IPS-18c (cell line): ENCODE results near the gene EPM2AIP1.
"Not testable (repeated sequence)": the region's sequence is repeated elsewhere in the genome, so short reads cannot be mapped to it uniquely, and the experiment has no call there.

ENCODE experiments used
- H3K4me3 ChIP-seq: 2 replicates; pipeline ENCODE4 v1.7.0; 2013; ENCODE audit warnings: low read depth, mild to moderate bottlenecking, low read length, moderate library complexity; ENCODE audit not compliant: insufficient read depth
- H3K9me3 ChIP-seq: one replicate; pipeline ENCODE4 v1.6.1; 2013; ENCODE audit warnings: mild to moderate bottlenecking, low read length, moderate library complexity; ENCODE audit not compliant: control insufficient read depth, insufficient read depth

The EPM2AIP1 gene

DNA sequence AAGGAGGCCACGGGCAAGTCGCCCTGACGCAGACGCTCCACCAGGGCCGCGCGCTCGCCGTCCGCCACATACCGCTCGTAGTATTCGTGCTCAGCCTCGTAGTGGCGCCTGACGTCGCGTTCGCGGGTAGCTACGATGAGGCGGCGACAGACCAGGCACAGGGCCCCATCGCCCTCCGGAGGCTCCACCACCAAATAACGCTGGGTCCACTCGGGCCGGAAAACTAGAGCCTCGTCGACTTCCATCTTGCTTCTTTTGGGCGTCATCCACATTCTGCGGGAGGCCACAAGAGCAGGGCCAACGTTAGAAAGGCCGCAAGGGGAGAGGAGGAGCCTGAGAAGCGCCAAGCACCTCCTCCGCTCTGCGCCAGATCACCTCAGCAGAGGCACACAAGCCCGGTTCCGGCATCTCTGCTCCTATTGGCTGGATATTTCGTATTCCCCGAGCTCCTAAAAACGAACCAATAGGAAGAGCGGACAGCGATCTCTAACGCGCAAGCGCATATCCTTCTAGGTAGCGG is at the start of gene EPM2AIP1:
TSS of gene EPM2AIP1 (minus strand) at position 326 of the 520 bp plus-strand sequence. CDS start at position 272, 54 bp downstream.
- H3K9me3 ChIP-seq, result no peaks in the 10 kb centered on the region

DNA sequence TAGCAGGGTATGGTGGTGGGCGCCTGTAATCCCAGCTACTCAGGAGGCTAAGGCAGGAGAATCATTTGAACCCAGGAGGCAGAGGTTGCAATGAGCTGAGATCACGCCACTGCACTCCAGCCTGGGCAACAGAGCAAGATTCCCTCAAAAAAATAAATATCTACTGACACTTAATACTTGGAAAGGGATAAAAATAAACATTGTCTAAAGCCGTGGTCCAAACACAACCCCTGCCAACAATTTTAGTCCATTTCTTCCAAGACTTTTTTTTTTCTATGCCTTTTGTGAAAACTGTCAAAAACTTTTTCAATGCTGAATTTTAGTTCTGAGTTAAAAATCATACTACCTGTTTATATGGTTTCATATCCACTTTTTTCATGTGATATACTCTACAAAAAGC is 49.8 kb upstream of the EPM2AIP1 start:
- not testable (repeated sequence) for H3K9me3 ChIP-seq, H3K4me3 ChIP-seq

More for the DNA sequence above, at the start of gene EPM2AIP1:
- peak within 1 kb of the TSS; percentile 90 for H3K4me3 ChIP-seq

DNA sequence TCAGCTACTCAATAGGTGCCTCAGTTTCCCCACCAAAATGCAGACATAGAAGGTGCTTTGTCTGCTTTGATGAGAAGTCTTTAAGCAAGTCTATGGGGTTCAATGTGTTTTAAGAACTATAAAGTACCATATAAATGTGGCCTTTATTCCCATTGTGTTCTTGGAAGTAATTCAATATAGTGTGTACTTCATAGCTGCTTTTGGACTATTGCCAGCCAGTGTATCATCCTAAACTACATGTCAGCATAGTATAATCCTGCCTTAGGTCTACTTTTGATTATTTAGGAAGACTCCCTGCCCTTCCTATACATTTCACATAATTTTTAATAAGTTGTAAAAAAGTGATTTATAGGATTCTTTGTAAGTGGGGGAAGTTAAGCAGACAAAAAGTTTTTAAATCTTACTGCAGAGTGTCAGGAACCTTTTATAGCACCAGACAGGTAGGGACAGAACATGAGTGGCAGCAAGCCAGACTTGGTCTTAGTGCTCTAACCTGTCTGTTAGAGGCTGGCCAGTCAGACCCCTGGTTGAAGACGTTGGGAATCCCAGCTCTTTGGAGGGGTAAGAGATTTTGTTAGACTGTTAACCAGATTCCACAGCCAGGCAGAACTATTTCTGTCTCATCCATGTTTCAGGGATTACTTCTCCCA is 48.7 kb upstream of the EPM2AIP1 start:
- H3K9me3 ChIP-seq, result no peaks in the 10 kb centered on the region
- no peak overlapping the region for H3K4me3 ChIP-seq

DNA sequence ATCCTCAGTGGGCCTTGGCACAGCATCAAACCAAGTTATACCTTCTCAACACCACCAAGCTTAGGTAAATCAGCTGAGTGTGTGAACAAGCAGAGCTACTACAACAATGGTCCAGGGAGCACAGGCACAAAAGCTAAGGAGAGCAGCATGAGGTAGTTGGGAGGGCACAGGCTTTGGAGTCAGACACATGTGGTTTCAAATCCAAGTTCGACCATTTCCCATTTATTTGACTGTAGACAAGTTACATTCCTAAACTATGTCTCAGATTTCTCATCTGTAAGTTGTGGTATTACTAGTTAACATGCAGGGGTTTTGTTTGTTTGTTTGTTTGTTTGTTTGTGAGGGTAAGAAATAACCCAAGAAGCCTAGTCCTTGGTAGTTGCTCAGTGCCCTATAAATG is 47.3 kb upstream of the EPM2AIP1 start:
- no peak overlapping the region for H3K4me3 ChIP-seq
- no peaks in the 10 kb centered on the region for H3K9me3 ChIP-seq

DNA sequence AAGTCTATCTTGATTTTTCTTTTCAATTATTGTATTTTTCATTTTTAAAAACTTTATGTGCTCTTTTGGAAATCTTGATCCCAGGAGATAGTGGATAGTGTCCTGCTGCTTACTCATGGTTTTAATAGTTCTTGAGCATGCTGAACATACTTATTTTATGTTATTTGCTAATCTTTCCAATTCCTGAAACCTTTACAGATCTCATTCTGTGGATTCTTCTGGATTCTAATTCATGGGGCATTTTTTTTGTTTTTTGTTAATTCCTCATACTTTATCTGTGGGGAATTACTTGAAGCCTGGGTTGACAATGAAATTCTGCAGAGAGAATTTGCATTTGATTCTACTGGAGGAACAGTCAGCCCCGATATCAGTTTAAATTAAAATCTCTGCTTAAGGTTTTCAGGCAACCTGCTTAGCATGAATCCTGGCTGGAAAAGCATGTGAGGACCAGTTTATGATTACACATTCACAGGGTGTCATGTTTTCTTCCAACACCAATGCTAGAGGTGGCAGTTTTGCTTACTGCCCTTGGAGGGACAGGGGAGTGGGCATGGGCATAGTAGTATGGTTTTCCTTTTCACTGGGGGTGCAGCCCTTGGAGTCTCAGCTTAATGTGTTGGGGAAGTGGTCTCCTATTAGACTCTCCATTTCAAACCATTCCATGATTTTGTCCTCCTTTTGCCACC is 46.4 kb upstream of the EPM2AIP1 start:
- Histone ChIP-seq H3K9me3 (no peaks in the 10 kb centered on the region), H3K4me3 (no peak overlapping the region)

DNA sequence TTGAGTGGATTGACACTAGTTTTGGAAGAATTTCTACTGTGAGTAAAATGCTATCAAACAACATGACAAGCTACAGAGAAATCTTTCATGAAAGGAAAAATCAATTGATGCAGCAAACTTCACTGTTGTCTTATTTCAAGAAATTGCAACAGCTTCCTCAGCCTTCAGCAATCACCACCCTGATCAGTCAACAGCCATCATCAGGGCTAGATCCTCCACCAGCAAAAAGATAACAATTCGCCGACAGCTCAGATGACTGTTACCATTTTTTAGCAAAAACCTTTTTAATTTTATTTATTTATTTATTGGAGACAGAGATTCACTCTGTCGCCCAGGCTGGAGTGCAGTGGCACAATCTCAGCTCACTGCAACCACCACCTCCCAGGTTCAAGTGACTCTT is 44.4 kb upstream of the EPM2AIP1 start:
- Histone ChIP-seq H3K4me3 (no peak overlapping the region), H3K9me3 (no peaks in the 10 kb centered on the region)

DNA sequence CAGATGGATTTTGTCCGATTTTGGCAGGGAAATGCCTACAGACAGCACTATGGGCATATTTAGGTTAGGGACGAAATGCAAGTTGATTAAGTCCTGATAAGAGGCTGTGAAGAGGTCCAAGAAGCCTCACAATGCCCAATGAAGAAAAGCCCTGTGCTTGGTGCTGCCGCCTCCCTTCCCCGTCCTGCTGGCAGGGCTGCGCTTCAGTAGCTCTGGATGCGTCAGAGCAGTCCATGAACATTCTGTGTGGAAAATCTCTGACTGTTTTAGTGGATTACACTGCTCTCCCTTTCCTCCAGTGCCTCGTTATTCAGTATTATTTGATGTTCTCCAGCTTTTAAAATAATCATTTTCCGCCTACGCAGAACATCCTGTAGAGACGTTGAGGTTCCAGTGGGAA is 40.0 kb upstream of the EPM2AIP1 start:
- no peaks in the 10 kb centered on the region for H3K9me3 ChIP-seq
- H3K4me3 ChIP-seq, result no peak overlapping the region

DNA sequence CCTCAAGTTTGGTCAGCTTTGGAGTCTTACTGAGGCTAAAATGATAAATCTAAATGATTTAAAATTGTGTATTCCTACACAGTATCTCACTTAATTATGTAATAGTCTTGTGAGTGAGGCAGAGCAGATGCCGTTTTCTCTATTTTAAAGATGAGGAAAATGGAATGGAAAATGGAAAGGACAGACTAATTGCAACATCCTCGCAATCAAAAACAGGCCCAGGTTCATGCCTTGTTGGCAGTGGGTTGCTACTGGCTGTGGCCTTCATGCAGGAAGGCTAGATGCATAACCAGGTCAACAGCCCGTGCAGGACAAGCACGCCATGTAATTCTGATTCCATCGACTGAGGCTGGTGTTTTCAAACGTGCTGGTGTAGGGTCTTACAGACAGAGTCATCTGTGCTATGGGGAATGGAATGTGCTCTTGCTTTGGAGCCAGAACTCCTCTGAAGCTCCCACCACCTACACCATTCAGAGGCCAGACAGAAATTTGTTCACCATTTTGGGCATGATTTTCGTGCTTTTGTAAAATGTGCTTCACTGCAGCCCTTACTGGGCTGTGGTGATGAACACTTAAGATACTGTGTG is 38.3 kb upstream of the EPM2AIP1 start:
- no peak overlapping the region for H3K4me3 ChIP-seq
- H3K9me3 ChIP-seq, result no peaks in the 10 kb centered on the region

DNA sequence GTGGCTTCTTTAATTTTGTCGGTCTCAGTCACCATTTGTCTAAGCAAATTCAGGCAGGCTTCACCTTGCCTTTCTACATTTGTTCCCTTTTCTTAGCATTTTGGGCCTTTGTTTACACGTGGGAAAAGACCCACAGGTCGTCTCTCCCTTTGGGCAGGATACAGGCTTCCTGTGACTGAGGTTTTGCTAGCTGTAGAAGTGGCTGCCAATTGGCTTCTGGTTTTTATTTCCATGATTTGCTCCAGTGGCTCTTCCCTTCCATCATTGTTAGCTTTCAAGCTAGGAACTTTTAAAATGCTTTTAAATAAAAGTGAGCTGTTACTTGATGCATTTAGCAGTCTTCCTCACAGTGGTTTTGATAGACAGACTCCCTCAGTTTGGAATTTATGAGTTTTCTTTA is 37.7 kb upstream of the EPM2AIP1 start:
- Histone ChIP-seq H3K9me3 (no peaks in the 10 kb centered on the region), H3K4me3 (no peak overlapping the region)

DNA sequence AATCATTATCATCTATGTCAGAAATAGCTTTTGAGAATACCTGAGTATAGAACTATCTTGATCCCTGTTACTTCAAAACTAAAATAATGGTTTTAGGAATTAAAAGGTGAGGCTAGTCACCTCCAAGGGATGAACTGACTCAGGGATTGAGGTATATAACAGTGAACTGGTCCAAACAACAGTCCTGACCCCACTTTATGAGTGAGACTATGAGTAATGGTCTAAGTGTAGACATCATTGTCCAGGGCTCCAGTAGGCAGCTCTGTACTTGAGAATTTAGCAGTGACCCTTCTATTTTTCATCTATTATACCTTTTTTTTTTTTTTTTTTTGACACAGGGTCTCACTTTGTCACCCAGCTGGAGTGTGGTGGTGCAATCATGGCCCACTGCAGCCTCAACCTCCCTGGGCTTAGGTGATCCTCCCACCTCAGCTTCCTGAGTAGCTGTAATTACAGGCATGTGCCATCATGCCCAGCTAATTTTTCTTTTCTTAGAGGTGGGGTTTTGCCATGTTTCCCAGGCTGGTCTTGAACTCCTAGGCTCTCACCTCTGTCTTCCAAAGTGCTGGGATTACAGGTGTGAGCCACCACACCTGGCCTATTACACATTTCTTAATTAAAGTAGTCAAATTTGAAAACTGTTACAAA is 36.7 kb upstream of the EPM2AIP1 start:
- no peak overlapping the region for H3K4me3 ChIP-seq
- H3K9me3 ChIP-seq, result no peaks in the 10 kb centered on the region

DNA sequence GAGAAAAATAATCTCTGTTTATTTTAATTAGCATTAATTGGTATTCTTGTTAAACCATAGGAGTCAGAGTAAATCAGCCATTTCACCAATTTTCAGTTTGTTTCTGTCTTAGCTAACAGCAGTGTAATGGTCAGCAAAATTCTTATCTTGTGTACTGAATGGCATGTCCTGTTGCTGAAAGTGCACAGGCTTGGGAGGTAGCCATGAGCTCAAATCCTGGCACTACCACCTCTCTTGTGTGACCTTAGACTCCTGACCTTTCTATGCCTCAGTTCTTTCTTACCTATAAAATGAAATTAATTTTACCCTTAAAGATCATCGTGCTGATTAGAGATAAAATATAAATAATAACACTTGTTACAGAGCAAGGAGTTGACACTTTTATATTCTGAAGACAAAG is 36.2 kb upstream of the EPM2AIP1 start:
- H3K9me3 ChIP-seq, result no peaks in the 10 kb centered on the region
- no peak overlapping the region for H3K4me3 ChIP-seq

DNA sequence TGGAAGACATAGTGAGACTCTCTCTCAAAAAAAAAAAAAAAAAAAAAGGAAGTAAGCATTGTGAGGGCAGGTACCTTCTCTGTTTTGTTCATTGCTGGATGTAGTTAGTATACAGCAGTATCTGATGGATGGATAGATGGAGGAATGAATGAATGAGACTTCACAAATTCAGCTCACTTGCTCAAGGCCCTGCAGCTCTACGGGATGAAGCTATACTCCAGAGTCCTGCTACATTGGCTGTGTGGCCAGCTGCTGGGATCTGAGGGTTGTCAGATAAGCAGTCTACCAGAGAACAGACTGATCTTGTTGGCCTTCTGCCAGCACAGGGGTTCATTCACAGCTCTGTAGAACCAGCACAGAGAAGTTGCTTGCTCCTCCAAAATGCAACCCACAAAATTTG is 35.4 kb upstream of the EPM2AIP1 start:
- H3K9me3 ChIP-seq, result no peaks in the 10 kb centered on the region

DNA sequence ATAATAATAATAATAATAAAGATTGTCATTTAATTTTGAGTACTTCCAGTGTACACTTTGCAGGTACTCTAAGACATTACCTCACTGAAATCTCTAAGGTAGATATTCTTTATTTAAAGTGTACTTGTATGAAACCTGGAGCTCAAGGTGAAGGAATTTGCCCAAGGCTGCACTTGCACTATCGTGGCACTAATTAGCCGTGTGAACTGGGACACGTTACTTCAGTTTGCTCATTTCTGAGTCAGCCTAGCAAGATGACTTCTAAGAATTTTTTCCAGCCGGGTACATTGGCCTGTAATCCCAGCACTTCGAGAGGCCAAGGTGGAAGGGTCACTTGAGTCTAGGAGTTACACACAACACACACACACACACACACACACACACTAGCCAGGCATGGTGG is 33.9 kb upstream of the EPM2AIP1 start:
- Histone ChIP-seq H3K4me3 (no peak overlapping the region), H3K9me3 (no peaks in the 10 kb centered on the region)

More for the DNA sequence above, 35.4 kb upstream of the EPM2AIP1 start:
- H3K4me3 ChIP-seq, result no peak overlapping the region

DNA sequence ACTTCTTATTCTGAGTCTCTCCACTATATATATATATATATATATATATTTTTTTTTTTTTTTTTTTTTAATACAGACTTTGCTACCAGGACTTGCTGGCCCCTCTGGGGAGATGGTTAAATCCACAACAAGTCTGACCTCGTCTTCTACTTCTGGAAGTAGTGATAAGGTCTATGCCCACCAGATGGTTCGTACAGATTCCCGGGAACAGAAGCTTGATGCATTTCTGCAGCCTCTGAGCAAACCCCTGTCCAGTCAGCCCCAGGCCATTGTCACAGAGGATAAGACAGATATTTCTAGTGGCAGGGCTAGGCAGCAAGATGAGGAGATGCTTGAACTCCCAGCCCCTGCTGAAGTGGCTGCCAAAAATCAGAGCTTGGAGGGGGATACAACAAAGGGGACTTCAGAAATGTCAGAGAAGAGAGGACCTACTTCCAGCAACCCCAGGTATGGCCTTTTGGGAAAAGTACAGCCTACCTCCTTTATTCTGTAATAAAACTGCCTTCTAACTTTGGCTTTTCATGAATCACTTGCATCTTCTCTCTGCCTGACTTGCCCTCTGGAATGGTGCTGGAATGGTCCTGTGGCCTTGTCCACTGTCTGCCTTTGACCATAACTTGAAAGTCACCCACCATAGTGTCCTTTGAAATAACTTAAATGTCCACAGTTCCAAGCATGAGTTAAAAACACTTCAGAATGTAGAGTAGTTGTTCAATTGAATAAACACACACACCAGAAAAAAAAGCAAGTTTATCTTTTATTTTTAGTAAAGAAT is 32.8 kb upstream of the EPM2AIP1 start:
- no peaks in the 10 kb centered on the region for H3K9me3 ChIP-seq

DNA sequence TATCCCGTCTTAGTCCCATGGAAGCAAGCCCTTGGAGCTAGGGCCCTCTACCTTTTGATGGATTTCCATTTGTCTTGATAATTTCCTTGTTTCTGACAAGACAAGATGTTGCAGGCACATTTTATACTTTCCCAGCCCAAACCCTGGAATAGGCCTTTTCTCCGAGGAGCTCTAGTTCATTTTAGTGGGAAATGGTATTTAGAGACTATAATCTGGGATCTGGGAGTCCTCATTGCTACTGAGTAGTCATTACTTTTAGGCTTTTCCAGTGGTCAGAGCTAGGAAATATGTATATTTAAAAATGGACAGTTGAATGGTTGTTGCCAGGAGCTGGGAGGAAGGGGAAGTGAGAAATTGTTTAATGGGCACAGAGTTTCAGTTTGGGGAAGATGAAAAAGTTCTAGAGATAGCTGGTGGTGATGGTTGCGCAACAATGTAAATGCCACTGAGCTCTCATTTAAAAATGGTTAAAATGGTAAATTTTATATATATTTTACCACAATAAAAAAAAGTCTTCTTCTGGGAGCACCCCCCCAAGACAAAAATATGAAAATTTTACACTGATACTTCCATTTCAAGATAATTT is 32.0 kb upstream of the EPM2AIP1 start:
- no peak overlapping the region for H3K4me3 ChIP-seq

More for the DNA sequence above, 32.8 kb upstream of the EPM2AIP1 start:
- H3K4me3 ChIP-seq, result no peak overlapping the region

DNA sequence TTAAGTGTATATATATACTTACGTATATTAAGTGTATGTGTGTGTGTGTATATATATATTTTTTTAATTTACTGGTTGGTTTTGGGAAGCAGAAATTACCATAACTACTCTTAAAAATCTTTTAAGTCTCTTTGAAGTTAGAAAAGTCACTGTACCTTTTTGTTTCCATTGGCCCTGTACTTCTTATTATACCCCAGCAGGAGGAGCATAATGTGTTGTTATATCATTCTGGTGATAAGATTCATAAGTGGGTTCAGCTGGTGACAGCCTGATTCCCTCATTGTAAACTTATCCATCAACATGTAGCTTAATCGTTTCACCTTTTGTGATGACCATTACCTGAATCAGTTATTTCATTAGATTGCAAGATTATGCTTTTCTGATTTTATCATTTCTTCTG is 31.2 kb upstream of the EPM2AIP1 start:
- Histone ChIP-seq H3K4me3 (no peak overlapping the region), H3K9me3 (no peaks in the 10 kb centered on the region)

More for the DNA sequence above, 32.0 kb upstream of the EPM2AIP1 start:
- H3K9me3 ChIP-seq, result no peaks in the 10 kb centered on the region

DNA sequence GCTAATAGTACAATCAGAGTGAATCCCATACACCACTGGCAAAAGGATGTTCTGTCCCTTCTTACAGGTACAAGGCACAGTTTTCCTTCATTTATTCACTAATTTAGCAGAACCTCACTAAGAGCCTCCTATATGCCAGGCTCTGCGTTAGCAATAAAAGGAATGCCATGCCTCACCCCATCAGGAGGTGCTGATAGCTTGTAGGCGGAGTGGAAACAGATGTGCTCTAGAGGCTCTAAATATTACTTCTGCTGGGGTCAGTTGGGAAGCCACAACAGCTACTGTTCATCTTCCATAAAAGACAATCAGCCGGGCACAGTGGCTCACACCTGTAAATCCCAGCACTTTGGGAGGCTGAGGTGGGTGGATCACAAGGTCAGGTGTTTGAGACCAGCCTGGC is 24.8 kb upstream of the EPM2AIP1 start:
- Histone ChIP-seq H3K4me3 (no peak overlapping the region), H3K9me3 (no peaks in the 10 kb centered on the region)
